ENCODE results near the gene PDE4D. TPM values are rescaled to one million over a fixed set of nuclear protein-coding genes. Genes with fewer than 3 reads are reported as not detected.

The PDE4D gene
- total RNA-seq, 1 experiment from 2014 or later: 2.1 TPM

DNA sequence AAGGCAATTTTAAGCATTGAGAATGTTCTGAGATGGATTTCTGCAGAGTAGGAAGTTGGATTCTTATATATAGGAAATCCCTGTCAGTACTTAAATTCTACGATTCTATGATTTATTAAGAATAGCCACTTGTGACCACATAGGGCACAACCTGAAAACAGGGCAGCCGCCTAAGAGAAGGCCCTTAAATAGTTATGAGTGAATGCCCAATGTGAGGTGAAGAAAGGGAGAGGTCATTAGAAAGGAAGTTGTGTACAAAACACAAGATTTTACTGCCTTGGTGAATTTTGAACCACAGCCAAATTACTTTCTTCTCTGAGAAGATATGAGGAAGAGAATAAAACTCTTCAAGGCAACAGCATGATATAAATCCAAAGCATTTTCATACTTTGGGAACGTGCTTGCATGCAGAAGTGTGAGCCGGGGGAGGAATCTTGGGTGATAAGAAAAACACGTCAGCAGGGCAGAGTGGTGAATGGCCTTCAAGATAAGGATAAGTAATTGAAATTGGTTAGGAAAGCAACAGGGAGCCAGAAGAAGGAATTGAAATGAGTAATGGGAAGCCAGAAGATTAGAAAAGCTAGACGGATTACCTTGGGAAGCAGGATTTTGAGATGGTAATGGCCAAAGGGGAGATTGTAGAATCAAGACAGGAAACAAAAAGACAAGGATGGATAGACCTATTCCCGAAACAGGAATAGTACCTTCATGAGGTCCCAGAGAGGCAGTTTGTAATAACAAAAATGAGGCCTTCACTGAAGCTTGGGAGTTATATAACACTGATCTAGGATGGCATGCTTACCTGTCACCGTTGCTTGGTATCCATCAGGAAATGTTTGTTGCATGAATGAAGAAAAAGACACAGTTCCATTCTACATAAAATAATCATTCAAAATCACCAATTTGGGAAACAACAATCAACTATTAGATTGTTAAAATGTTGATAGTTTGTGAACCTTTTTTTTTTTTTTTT lies 244.3 kb downstream of the PDE4D start:
- Histone ChIP-seq H2BK20ac (ENCODE audit: low read depth, low read length, poor library complexity, severe bottlenecking) (no peak overlapping the region), H3K27me3 (ENCODE audit: insufficient read depth, low read length) (no peaks in the 10 kb centered on the region), H4K20me1 (ENCODE audit: control insufficient read depth, insufficient read depth, insufficient read length) (no peaks in the 10 kb centered on the region), H3K27ac (ENCODE audit: insufficient read length, low read depth, low read length) (no peak overlapping the region), H3K23ac (ENCODE audit: insufficient read length, low read depth, low read length) (no peak overlapping the region), H2BK120ac (ENCODE audit: low read depth, low read length, poor library complexity, severe bottlenecking) (no peak overlapping the region), H3K9ac (ENCODE audit: extremely low read depth, insufficient read length, low read length) (no peak overlapping the region), H3K4me2 (ENCODE audit: insufficient read depth, insufficient read length, low read length) (no peak overlapping the region), H3K79me1 (ENCODE audit: insufficient read depth, low read depth, low read length, poor library complexity, severe bottlenecking) (no peaks in the 10 kb centered on the region), H3K4ac (ENCODE audit: low read depth, low read length) (no peak overlapping the region), H3K4me1 (ENCODE audit: insufficient read depth, low read length) (no peaks in the 10 kb centered on the region), H4K91ac (ENCODE audit: insufficient read length, low read depth, low read length) (no peak overlapping the region), H2BK5ac (ENCODE audit: insufficient read length, low read length) (no peak overlapping the region), H2AK5ac (ENCODE audit: insufficient read length, low read length) (no peak overlapping the region), H4K5ac (ENCODE audit: insufficient read length, low read depth, low read length) (no peak overlapping the region), H2AFZ (ENCODE audit: low read length) (no peak overlapping the region), H3K18ac (ENCODE audit: insufficient read length, low read depth, low read length) (no peak overlapping the region), H2BK12ac (ENCODE audit: insufficient read length, low read depth, low read length) (no peak overlapping the region), H4K8ac (replicated peaks; ENCODE audit: insufficient read length, low read depth, low read length) (no peak overlapping the region), H2BK15ac (ENCODE audit: low read depth, low read length) (no peak overlapping the region), H3T11ph (ENCODE audit: low read length) (no peak overlapping the region), H3K14ac (ENCODE audit: insufficient read depth, low read length) (no peak overlapping the region), H3K9me3 (ENCODE audit: control insufficient read depth, low read depth, low read length) (no peaks in the 10 kb centered on the region), H3K56ac (ENCODE audit: insufficient read length, low read depth, low read length) (no peak overlapping the region), H3K79me2 (ENCODE audit: insufficient read depth, low read length) (no peaks in the 10 kb centered on the region), H3K23me2 (ENCODE audit: insufficient read length, low read depth, low read length, poor library complexity, severe bottlenecking) (no peaks in the 10 kb centered on the region)
- DNase-seq: no peak
- no peak overlapping the region for H3K4me3 Mint-ChIP-seq
- no peaks in the 10 kb centered on the region for H3K36me3 Mint-ChIP-seq (ENCODE audit: insufficient read depth in 1 of 3, low read depth in 3 of 3)
- H3K4me1 Mint-ChIP-seq: peaks cover 7 to 10% of the 10 kb centered on the region in 2 experiments
- H3K27me3 Mint-ChIP-seq (ENCODE audit: low read depth): no peaks in the 10 kb centered on the region
- TF ChIP-seq, protein P1, sequence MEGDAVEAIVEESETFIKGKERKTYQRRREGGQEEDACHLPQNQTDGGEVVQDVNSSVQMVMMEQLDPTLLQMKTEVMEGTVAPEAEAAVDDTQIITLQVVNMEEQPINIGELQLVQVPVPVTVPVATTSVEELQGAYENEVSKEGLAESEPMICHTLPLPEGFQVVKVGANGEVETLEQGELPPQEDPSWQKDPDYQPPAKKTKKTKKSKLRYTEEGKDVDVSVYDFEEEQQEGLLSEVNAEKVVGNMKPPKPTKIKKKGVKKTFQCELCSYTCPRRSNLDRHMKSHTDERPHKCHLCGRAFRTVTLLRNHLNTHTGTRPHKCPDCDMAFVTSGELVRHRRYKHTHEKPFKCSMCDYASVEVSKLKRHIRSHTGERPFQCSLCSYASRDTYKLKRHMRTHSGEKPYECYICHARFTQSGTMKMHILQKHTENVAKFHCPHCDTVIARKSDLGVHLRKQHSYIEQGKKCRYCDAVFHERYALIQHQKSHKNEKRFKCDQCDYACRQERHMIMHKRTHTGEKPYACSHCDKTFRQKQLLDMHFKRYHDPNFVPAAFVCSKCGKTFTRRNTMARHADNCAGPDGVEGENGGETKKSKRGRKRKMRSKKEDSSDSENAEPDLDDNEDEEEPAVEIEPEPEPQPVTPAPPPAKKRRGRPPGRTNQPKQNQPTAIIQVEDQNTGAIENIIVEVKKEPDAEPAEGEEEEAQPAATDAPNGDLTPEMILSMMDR (conservative IDR thresholded peaks at IDR 0.05): no peak
- WGBS (ENCODE audit: extremely low coverage, insufficient read length, low lambda C conversion rate): no CpG with 5 or more reads among the region's 8 CpGs
- no peaks in the 10 kb centered on the region; a peak in 1 of 5 replicates for H3K9me3 Mint-ChIP-seq
- H3K27ac Mint-ChIP-seq: peak overlapping the region in 1 of 3 experiments; percentile 11; a peak in 2 of 7 replicates
